Stimulated activated CD8-positive, alpha-beta memory T cell treated with anti-CD3 and anti-CD28 coated beads, Interleukin-4, amount 100 ng/mL, for 4 hours (primary cell): Measurements from ENCODE around the gene AKR1D1.
"Not testable (repeated sequence)": the region's sequence is repeated elsewhere in the genome, so short reads cannot be mapped to it uniquely, and the experiment has no call there.

Experiments
- DNase-seq, 2 donors: peaks; one replicate each; pipeline ENCODE4 v3.0.0-alpha.2; 2020; ENCODE audit warnings: low read depth in 2 of 2, low spot score in 1 of 2

The AKR1D1 gene, protein sequence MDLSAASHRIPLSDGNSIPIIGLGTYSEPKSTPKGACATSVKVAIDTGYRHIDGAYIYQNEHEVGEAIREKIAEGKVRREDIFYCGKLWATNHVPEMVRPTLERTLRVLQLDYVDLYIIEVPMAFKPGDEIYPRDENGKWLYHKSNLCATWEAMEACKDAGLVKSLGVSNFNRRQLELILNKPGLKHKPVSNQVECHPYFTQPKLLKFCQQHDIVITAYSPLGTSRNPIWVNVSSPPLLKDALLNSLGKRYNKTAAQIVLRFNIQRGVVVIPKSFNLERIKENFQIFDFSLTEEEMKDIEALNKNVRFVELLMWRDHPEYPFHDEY

DNA sequence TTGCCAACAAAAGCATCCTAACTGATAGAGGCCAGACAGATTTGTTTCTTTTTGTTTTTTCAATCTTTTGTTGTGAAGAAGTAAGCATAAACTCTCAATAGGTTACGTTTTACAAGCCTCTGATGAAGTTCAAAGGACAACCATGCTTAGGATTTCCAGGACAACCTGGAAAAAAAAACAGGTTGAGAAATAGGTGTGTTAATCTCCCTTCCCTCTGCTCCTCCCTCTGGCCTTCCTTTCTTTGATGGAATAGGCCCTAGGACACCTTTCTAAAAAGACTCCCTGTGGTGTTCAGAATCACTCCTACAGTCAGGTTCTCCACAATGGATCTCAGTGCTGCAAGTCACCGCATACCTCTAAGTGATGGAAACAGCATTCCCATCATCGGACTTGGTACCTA lies at the start of gene AKR1D1:
TSS of gene AKR1D1 (plus strand) at position 264 of the 400 bp plus-strand sequence. CDS start at position 324, 60 bp downstream.
- DNase-seq, result no peak

DNA sequence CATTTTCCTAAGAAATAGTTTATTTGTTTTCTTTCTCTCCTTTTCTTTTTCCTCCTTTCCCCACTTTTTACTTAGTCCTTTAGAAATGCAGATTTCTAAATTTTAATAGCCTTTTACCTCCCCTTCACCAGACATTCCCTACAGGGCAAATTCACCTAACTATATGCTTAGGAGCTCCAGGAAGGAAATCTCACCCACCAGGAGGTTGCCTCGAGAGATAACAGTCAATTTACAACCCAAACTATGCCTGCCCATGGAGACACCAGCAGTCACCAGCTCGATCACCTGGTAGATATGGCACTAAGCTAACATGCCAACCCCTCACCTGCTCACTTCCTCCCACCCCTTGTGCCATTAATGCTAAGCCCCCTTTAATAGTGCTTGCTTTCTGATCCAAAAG lies 49.2 kb upstream of the AKR1D1 start:
- no peak for DNase-seq

DNA sequence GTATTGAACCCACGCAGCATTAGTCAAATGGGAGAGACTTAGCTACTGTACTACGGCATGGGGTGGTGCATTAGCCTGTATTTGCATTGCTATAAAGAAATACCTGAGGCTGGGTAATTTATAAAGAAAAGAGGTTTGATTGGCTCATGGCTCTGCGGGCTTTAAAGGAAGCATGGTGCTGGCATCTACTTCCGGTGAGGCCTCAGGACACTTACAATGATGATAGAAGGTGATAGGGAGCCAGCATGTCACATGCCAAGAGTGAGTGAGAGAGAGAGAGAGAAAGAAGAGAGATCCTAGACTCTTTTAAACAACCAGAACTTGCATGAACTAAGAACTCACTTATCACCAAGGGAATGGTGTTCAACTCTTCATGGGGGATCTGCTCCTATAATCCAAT lies 47.1 kb upstream of the AKR1D1 start:
- DNase-seq, result no peak

DNA sequence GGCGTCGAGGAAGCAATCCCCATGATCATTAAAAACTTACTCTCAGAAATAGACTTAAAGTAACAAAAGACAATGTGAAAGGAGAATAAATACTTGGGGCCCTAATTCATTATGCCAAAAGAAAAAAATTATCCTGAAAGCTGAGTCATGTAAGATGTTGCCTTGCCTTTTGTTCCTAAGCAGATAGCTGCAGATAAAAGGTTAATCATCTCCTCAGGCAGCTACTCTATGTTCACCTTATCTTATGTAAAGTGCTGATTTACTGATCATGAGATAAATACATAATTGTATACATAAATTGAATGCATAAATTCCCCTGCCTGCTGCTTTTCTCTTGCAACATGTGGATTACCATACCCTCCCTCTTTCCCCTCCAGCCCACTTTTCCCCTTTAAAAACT lies 46.3 kb upstream of the AKR1D1 start:
- DNase-seq, result no peak

DNA sequence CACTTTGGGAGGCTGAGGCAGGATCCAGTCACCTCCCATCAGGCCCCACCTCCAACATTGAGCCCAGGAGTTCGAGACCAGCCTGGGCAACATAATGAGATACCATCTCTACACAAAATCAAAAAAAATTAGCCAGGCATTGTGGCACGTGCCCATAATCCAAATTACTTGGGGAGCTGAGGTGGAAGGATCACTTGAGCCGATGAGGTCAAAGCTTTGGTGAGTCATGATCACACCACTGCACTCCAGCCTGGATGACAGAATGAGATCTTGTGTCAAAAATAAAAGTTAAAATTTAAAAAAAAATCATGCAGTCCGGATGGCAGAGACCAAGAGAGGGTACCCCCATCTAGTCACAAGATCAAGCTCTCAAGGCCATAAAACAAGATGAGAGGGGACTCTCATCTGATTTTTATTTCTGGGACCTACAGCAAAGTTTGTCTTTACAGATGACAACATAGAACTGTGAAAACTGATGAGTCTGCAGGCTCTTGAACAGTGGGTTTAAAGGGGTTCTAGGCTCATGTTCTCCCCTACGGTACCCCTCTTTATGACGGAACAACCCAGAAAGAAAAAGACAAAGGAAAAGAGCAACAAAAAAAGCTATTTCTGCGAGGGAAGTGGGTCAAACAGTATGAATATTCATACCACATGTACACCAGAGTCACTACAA lies 45.4 kb upstream of the AKR1D1 start:
- DNase-seq, result no peak

DNA sequence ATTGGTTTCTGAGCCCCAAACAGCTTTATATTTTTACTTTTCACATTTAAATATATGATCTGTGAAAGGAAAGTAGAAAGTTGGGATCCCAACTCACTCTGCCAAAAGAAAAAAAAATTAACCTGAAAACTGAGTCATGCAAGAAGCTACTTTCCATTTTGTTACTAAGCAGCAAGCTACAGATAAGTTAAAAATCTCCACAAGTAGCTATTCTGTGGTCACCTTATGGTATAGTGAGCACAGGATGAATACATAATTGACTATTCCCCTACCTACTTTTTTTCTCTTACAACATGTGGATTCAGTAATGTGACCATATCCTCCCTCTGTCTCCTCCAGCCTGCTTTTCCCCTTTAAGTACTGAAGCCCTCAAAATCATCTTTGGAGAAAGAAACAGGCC lies 44.1 kb upstream of the AKR1D1 start:
- DNase-seq, result no peak

DNA sequence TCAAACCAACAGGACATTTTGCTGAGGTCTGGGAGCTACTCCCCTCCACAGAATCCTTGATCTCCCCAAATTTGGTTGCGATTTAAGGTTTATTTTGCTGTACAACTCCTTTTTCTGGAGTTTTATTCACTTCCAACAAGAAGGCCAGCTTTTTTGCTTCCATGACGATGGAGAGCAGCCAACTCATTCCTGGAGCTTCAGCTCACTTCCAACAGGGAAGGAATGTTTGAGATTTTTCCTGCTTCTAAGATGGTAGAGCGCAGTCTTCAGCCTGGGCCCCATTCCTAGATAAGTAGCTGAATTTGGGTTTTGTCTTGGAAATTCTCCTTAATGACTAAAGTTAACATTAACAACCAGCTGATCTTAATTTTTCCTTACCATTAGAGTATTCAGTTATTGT lies 43.5 kb upstream of the AKR1D1 start:
- DNase-seq, result no peak

DNA sequence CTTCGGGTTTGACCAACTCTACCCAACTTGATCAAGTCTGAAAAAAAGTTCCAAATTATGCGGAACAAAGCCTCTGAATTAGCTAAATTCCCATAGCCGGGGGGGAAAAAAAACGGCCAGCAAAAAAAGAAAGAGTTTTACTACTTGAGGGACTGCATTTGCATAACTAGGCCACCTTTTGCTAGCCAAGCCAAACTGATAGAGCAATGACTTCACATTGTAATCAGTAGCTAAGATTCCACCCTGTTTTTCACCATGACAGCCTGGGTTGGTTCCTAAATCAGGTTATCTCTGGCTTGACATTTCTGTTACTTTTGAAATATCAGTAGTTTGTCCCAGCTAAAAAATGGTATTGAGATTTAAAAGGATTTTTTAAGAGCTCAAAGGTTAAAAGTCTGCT lies 43.0 kb upstream of the AKR1D1 start:
- DNase-seq, result no peak

DNA sequence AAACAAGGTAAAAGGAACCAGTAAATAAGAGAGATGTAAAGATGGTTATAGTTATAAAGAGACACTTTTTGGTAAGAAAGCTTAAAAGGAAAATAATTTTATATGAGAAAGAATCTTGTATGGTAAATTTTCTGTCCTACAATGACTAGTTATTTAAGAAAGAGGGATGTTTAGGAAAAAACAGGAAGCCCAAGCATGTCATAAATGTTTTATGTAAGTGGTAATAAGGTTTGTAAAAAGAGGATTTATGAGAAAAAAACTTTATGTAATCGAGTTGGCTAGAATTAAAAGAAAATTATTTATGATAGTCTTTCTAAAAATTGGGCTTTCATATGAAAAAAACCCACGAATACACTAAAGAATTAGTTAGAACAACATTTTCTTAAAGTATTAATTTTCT lies 40.1 kb upstream of the AKR1D1 start:
- DNase-seq, result no peak

DNA sequence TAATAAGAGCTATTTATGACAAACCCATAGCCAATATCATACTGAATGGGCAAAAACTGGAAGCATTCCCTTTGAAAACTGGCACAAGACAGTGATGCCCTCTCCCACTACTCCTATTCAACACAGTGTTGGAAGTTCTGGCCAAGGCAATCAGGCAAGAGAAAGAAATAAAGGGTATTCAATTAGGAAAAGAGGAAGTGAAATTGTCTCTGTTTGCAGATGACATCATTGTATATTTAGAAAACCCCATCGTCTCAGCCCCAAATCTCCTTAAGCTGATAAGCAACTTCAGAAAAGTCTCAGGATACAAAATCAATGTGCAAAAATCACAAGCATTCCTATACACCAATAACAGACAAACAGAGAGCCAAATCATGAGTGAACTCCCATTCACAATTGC lies 36.2 kb upstream of the AKR1D1 start:
- DNase-seq, result not testable (repeated sequence)

DNA sequence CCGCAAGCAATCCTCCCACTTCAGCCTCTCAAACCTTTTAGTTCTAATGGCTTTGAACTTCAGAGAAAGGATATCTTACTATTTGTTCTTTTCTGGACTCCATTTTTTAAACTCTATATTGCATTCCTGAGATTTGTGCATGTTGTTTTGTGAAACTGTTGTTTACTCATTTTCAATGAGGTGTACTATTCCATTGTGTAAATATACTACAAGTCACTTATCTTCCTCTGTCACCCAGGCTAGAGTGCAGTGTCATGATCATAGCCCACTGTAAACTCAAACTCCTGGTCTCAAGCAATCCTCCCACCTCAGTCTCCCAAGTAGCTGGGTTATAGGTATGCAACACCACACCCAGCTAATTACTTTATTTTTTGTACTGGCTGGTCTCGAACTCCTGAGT lies 31.4 kb upstream of the AKR1D1 start:
- no peak for DNase-seq

DNA sequence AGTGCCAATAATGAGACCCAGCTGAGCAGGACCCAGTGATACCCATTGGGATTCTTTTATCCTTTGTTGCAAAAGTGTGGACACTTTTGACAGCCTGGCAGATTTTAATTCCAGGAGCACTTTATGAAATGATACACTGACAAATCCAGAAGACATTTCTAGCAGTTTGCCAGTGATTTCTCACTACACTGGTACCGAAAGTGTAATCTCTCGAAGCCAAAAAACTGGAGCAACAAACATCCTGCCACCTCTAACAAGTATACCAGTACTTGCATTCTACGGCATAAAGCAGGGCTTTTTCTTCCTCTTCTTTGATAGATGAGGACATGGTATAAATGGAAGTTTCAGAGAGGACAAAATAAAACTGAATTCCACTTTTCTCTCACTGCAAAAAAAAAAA lies 28.4 kb upstream of the AKR1D1 start:
- DNase-seq, result no peak

DNA sequence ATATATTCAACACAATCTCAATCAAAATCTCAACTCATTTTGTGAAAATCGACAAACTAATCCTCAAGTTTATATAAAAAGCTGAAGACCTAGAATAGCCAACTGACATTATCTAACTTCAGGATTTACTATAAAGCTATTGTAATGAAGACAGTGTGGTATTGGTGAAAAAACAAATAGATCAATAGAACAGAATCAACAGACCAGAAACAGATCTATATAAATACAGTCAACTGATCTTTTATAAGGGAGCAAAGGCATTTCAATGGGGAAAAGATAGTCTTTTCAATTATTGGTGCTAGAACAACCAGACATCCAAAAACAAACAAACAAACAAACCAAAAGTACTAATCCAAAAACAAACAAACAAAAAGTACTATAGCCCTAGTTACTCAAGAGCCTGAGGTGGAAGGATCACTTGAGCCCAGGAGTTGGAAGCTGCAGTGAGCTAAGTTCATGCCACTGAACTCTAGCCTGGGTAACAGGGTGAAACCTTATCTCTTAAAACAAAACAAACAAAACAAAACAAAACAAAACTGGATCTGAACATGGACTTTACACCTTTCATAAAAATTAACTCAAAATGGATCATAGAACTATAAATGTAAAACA lies 26.6 kb upstream of the AKR1D1 start:
- no peak for DNase-seq

DNA sequence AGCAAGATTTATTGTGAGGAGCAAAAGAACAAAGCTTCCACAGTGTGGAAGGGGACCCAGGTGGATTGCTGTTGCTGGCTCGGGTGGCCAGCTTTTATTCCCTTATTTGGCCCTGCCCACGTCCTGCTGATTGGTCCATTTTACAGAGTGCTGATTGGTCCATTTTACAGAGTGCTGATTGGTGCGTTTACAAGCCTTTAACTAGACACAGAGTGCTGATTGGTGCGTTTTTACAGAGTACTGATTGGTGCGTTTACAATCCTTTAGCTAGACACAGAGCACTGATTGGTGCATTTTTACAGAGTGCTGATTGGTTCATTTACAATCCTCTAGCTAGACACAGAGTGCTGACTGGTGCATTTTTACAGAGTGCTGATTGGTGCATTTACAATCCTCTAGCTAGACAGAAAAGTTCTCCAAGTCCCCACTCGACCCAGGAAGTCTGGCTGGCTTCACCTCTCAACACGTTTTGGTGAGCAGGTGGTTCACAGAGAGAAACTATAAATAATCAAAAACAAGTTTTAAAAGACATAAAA lies 24.5 kb upstream of the AKR1D1 start:
- DNase-seq, result not testable (repeated sequence)

DNA sequence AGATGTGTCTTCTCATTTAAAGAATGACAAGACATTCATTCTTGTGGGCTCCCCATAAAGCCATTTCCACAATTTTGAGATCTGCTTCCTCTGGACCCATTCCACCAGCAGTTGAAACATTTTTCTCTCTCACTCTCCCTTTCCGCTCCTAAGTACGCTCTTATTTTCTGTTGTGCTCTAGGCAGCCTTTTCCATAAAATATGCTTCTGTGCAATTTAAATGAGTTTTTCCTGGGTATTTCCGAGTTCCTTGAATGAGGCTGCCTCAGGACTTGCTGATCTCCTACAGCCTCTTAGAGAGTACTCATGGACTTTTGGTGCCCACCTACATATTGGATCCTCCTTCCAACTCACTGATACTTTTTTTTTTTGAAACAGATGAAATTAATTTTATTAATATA lies 23.6 kb upstream of the AKR1D1 start:
- DNase-seq, result no peak

DNA sequence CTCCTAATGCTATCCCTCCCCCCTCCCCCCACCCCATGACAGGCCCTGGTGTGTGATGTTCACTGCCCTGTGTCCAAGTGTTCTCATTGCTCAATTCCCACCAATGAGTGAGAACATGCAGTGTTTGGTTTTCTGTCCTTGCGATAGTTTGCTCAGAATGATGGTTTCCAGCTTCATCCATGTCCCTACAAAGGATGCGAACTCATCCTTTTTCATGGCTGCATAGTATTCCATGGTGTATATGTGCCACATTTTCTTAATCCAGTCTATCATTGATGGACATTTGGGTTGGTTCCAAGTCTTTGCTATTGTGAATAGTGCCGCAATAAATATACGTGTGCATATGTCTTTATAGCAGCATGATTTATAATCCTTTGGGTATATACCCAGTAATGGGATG lies 20.6 kb upstream of the AKR1D1 start:
- not testable (repeated sequence) for DNase-seq

DNA sequence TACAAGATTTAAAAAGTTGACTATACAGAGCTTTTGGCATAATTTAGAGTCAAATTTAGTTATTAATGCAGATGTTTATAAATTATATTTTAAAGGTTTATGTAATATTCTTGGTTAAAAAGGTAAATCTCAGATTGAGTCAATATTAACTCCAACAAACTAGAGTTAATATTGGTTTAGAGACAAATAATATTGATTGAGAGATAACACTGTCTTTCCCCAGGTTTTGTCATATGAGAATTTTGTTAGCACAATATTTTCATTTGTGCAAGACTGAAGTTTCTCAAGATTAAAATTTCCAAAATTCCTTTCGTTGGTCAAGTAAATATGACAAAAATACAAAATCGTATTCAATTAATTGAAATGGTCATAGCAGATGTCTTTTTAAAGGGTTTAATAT lies 12.9 kb upstream of the AKR1D1 start:
- DNase-seq, result no peak

DNA sequence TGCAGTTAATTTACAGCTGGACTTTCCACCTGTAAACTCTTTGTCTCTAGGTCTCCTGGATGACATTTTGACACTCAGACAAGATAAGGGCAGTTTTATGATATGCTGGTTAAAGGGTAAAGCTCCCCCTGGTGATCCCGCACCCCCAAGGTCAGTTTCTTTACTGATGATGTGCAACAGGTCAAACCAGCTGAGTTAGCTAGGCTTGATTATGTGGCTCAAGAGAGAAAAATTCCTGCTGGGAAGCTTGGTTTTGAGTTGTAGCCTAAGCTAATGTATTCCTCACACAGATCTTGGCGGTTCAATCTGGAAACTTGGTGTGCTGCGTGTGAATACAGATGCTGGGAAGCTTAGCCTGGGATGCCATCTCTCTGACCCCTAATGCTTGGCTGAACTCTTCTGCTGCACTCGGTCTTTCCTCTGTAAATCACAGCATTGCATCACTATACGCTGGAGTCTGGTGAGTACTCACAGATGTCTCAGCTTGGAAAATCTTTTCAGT lies 11.4 kb upstream of the AKR1D1 start:
- DNase-seq, result no peak

DNA sequence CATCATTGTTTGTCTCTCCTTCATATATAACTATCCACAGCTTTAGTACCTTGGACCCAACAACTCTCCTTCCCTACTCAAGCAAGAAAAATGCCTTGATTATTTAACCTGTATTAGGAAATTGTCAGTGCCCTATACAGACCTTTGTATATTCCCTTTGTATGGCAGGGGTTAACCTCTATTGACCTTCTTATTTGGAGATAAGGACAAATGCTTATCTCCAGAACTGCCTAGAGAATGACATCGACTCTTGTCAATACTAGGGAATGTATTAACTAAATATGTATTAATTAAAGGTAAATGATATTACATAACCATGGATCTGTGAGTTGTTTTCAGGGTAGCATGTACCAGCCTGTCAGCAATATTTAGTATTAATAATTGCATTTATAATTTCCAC lies 10.4 kb upstream of the AKR1D1 start:
- no peak for DNase-seq

DNA sequence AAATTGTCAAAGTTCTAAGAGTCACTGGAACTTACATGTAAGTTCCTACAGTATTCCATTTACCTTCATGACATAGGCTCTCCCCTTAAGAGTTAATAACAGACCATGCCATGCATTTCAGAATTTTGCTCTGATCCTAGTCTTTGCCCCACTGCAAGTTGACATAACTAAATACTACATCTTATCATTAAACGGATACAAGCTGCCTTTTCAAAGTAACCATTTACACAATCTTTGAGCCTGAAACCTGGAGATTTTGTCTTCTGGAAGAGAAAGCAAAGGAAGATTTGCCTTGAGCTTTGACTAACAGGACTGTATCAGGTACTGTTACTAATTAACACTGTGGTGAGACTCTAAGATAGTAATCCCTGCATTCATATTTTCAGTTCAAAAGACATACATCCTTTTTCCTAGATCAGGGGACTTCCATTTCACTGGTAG lies 9.3 kb upstream of the AKR1D1 start:
- no peak for DNase-seq

DNA sequence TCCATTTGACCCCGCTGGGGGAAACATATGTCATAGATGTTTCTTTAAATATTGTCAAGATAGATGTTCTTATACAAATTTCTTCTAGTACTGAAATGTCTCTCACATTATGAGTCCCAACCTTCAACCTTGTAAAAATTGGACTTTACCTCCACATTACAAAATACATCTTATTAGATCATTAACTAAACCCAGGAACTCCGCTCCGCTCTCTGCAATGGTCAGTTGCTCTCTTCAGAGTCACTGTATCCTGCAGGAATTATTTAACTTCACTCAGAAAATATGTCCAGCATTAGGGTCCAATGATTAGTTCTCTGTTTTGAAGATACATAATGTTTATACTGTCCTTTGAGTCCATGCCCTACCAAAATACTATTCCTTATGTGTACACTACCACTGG lies 8.5 kb upstream of the AKR1D1 start:
- DNase-seq, result no peak

DNA sequence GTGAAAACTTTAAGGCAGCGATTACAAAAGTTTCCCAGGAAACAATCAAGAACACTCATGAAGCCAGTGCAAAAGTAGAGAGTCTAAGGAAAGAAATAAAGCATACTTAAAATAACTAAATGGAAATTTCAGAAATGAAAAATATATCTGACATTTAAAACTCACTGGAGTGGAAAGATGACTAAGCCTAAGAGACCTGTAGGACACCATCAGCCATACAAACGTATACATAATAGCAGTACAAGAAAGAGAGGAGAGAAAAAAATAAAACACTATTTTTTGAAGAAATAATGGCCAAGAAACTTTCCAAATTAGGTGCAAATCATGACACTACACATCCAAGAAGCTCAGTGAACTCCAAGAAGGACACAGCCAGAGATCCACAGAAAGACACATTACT lies 5.4 kb upstream of the AKR1D1 start:
- no peak for DNase-seq
